GM21515 (cell line): ENCODE results near the gene MYCBP2.
"Not testable (repeated sequence)": the region's sequence is repeated elsewhere in the genome, so short reads cannot be mapped to it uniquely, and the experiment has no call there.

Experiments used
- ATAC-seq: cut with Tn5 transposase; IDR thresholded peaks from one replicate; pipeline ENCODE4 v1.9.1; 2021; ENCODE audit not compliant: unreplicated experiment

MYCBP2 gene, protein sequence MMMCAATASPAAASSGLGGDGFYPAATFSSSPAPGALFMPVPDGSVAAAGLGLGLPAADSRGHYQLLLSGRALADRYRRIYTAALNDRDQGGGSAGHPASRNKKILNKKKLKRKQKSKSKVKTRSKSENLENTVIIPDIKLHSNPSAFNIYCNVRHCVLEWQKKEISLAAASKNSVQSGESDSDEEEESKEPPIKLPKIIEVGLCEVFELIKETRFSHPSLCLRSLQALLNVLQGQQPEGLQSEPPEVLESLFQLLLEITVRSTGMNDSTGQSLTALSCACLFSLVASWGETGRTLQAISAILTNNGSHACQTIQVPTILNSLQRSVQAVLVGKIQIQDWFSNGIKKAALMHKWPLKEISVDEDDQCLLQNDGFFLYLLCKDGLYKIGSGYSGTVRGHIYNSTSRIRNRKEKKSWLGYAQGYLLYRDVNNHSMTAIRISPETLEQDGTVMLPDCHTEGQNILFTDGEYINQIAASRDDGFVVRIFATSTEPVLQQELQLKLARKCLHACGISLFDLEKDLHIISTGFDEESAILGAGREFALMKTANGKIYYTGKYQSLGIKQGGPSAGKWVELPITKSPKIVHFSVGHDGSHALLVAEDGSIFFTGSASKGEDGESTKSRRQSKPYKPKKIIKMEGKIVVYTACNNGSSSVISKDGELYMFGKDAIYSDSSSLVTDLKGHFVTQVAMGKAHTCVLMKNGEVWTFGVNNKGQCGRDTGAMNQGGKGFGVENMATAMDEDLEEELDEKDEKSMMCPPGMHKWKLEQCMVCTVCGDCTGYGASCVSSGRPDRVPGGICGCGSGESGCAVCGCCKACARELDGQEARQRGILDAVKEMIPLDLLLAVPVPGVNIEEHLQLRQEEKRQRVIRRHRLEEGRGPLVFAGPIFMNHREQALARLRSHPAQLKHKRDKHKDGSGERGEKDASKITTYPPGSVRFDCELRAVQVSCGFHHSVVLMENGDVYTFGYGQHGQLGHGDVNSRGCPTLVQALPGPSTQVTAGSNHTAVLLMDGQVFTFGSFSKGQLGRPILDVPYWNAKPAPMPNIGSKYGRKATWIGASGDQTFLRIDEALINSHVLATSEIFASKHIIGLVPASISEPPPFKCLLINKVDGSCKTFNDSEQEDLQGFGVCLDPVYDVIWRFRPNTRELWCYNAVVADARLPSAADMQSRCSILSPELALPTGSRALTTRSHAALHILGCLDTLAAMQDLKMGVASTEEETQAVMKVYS (N-terminal part only)

DNA sequence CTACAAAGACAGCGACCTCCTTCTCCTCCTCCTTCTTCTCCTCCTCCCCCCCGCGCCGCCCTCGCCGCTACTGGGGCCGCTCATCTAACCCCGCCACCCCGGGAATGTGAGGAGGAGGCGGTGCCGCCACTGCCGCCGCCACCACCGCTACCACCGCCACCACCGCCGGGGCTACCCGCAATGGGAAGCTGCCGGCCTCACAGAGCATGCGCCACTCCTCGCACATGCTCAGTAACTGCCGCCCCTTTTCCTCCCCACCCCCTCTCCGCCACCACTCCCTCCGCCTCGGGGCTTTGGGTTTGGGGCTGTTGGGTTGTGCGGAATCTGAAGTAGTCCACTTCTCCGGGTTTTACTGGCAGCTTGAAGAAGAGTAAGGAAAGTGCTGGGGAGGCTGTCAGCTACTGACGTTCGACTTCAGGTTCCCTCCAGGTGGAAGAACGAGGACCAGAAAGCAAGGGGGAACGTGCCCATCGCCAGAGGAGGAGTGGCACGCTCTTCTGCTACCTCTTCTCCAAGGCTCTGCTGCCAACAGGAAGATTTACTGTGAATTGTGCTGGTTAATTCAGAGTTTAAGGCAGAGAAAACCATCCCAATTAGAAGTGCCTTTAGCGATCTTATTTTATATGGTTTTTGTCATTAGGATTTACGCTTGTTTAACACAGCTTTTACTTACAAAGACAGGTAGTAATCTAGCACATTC is at the start of gene MYCBP2:
TSS of gene MYCBP2 (minus strand) at position 190 of the 700 bp plus-strand sequence. CDS start 319 bp downstream, outside the sequence.
- peak; percentile 55 for ATAC-seq

DNA sequence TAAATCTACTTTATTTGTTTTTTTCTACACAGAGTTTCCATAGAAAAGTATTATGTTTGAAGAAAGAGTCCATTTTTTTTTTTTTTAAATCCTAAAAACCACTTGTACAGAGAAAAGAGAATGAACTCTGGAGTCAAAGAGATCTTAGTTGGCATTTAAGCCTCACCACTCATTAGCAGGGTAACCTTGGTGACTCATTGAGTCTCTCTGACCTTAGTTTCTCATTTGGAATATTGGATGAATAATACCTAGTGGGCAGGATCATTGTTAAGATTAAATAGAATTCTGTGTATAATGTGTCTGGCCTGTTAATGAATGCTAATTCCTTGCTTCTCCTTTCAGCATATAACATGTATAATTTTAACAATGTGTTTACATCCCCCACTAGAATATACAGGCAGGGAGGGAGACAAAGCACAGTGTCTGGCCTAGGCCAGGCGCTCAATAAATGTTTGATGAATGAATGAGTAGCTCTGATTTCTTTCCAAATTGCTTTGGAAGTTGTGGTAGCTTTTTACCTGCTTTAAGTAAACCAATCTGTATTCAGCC is 48.7 kb upstream of the MYCBP2 start:
- no peak for ATAC-seq

DNA sequence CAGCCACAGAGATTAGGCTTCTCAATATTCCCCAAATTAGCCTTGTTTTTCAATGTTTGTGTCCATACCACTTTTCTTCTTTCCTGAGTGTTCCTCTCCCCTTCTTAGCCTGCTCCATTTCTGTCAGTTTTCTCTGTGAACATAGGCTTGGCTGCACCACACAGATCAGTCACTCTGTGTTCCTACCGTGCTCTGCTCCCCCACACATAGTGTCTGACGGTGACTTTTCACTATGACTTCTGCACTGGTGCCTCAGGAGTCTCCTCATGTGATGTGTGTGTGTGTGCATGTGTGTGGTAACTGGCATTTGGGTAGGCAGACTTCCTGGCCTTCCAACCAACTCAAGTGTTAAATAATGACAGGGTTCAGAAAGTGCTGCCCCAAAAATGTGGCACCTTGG is 47.9 kb upstream of the MYCBP2 start:
- ATAC-seq: no peak

DNA sequence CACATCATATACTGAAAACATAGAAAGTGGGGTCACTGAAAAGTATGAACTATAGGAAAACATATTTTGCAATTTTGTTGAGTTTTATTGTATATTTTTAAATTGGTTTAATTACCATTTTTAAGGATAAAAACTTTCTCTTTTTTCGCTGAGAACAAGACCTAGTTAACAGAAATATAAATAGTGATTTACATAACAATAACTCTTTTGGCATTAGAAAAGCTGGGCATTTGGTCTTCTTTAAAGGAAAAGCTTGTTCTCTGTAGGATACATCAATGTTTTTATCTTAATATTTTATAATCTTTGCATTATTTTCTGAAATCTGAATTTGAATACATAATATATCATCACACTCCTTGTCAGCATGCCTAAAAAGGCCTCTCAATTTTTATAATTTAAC is 47.4 kb upstream of the MYCBP2 start:
- ATAC-seq: no peak

DNA sequence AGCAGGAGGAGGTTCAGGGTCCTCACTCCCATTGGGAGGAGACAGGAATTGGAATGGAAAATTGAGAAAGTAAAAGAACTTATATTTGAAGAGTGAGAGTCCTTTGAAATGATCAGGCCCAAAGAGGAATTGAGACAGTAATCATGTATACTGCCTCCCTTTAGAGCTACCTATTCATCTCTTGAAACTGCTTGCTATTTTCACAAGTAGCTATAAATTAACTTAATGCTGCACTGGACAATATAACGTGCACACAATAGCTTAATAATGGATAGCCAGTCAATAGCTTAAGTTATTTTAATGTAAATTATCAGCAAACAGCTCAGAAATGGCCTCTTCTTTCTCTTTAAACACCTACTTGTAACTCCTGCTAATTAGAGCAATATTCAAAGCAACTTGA is 46.6 kb upstream of the MYCBP2 start:
- ATAC-seq: no peak

DNA sequence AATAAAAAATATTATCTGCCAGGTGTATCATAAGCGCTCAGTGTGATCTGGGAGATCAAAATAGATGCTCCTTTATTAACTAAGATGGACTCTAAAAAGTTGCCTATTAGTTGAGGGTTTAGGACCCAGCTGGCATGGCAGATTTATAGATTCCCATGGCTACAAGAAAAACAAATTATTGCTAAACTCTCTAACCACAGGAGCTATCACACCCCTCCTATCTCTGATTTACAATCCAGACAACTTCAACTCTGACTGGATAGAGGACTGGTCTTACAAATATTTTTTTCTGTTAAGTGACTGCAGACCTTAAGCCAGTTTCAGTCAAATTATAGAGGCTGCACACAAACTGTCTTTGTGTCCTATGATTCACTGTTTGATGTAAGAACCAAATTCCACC is 45.4 kb upstream of the MYCBP2 start:
- no peak for ATAC-seq

DNA sequence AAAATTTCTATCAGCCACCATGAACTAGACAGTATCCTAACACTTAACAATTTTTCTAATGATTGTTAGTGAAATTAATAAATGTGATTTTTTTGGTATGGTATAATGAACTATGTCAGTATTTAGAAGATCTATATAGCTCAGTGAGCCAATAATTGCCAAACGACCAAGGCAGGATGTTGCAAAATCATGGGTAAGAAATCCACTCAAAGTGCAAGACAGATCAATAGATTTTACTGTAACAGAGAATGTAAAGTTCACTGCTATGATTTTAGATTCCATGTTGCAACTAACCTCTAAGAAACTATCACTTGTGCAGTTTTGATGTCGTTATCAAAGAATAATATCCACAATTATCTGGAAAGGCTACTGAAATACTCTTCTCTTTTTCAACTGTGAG is 44.0 kb upstream of the MYCBP2 start:
- no peak for ATAC-seq

DNA sequence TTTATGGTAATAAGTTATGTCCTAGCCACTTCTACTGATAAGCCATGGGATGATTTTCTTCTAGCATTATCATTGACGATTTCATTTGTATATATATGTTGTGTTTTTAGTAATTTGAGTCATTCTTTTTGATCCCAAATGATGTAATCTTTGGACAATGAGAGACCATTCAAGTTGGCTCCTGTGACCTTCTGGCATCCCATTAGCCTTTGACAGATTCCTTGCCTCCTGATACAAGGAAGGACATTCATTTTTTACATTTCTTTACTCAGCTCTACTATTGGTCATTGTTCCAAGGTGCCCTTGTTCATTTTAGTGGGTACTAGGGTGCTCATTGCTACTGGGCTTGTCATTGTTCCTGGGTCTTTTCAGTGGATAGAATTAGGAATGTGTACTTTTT is 35.3 kb upstream of the MYCBP2 start:
- no peak for ATAC-seq

DNA sequence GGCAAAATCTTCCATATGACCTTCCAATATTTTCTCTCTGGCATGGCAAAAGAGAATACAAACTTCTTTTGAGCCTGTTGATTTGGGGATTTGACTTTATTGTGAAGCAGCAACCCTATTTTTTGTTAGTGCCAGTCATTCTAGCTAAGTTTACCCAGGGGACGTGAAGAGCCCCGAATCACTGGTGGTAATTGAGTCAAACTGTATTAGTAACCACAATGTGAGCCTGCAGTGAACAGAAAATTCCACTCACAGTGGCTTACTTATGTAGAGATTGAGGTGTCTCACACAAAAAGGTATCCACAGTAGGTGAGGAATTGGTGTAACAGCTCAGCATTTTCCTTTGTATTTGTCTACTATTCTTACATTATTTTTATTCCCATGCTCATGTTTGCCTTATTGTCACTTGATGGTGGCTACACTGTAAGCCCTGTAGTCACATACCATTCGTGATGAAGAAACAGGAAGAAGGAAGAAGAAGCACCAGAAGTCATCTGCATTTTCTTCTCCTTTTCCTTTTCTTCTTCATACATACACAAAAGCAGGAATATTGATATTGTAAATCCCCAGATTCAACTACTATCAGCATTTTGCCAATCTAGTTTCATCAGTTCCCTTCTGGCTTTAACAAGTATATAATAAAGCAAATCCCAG is 33.3 kb upstream of the MYCBP2 start:
- no peak for ATAC-seq

DNA sequence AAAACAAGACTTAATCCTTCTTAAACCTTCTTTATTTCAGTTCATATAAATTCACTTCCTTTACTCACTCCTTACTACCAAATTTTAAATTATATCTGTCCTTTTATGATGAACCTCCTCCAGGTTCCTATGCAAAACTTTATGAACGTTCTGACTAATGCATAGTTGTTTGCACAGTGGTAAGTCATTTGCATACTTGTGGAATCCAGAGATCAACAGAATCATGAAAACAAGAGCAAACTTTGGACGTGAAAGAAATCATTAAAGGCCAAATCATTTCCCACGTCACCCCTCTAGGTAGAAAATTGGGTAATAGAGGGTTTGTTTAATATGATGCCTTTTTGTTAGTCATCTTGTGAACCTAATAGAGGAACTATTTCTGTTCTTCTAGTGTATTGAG is 32.3 kb upstream of the MYCBP2 start:
- no peak for ATAC-seq

DNA sequence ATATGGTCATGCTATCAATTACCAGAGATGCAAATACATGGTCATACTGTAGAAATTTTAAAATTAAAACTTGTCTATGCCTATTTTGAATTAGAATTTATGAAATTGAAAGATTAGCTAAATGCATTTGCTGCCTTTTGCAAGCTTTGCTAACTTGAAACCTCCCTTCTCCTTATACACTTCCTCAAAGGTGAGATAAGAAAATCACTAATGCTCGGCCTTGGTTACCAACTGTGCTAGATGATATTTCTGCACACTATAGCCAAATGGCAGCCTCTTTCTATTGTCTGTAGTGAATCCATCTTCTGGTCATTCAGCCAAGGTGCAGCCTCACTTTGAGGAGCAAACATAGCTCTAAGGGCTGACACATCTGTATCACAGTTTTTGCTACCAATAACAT is 31.1 kb upstream of the MYCBP2 start:
- no peak for ATAC-seq

DNA sequence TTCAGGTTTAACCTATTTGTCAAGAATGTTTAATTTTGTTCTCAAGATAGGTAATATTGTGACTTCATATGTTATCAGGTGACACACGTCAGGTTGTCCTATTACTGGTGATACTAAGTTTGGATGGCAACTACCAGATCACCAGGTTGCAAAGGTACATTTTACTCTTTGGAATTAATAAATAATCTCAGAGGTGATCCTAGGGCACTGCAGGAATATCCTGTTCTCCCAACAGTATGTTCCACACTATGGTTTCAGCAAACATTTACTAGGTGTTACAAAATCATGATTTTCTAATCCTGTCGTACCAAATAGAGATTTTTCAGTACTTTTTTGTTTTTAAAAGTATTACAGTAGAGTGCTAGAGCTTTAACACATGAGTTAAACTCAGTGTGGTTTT is 29.3 kb upstream of the MYCBP2 start:
- ATAC-seq: no peak

DNA sequence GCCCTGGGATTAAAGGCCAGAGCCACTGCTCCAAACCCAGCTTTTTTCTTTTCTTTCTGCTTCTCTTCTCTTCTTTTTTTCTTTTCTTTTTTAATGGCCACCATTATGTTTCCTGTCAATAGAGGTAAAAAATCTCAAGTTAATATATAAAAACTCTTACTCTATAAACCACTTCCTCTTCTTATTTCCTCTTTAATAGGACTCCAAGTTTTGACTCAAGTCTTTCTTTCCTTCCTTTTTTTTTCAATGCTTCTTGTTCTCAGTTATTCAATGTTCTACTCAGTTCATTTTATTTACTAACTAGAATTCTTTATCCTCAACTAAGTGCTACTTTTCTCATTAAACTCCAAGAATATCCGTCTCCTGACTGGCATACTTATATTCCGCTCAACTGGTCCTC is 27.1 kb upstream of the MYCBP2 start:
- no peak for ATAC-seq

DNA sequence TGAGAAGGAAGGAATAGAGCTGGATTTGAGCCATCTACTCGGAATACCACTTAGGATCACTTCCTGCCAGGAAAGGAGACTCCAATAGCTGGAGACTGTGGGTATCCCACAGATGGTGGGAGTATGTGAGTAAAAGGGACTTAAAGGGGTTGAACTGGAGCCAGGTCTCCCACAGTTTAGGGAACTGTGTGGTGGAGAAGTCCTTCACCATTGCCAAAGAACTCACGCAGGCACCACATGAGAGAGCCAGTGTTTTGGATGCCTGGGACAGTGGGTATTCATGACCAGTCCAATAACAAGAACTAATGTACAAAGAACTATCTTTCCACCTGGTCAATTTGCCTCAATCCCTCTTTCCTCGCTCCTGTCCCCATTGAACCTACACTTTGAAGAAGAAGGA is 24.4 kb upstream of the MYCBP2 start:
- no peak for ATAC-seq

DNA sequence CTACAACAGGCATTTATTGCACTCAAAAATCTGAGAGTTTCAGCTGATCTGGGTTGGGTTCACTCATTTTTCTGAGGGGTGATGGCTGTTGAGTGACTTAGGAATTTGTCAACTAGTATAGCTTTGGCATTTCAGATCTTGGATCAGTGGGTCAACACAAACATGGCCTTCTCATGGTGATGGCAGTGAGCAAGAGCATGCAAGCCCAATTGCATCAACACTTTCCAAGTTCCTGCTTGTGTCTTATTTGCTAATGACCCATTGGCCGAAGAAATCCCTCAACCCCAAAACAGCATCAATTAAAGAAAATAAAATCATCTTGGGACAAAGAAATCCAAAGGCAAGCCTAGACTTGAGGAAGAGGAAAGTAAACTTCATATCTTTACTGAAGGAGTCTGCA is 23.9 kb upstream of the MYCBP2 start:
- no peak for ATAC-seq

DNA sequence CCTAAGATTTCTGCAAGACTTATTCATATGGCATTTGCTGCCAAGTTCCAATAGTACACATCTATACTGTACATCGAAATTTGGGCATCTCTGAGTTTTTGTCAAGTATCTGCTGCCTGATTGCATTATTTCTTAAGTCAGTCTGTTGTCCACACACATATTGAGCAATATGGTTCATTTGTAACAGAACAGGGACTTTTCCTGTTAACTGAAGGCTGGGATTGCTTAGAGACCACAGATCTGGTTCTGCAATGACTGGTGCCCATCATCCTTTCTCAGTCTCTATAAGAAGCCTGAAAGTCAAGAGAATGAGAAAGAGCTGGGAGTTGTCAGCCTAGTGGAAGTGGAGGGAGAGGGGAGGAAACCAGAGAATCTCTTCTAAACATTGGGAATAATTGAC is 22.5 kb upstream of the MYCBP2 start:
- ATAC-seq: no peak

DNA sequence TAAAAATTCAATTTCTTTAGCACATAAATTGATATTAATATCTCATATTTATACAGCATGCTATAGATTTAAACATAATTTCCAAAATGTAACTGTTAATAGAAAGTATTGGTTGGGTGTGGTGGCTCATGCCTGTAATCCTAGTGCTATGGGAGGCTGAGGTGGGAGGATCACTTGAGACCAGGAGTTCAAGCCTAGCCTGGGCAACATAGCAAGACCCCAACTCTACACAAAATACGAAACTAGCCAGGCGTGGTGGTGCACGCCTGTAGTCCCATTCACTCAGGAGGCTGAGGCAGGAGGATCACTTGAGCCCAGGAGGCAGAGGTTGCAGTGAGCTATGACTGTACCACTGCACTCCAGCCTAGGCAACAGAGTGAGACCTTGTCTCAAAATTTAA is 20.5 kb upstream of the MYCBP2 start:
- not testable (repeated sequence) for ATAC-seq

DNA sequence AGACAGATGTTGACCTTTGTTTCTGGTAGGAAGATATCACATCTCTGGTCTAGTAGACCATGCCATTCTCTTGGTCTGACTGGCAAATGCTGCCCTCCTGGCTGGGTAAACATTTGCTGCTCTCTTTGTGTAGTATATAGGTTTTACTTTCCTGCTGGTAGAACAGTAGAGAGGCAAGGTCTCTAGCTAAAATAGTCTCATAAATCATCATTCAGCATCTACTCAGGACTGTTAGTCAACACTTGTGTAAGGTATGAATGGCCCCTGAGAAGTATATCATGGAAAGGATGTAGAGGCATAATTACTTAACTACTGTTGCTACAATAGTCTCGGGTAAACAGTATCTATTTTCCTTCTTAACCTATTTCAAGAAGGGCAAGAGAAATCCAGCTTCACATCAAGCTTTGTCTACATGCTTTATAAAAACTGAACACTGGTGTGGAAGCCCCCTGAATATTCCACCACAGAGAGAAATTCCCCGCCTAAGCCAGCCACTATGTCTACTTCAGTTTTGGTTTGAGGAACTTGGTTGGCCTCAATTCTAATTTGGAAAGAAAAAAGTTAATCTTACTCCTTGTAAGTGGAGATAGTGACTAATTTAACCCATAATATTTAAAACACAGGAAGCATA is 18.4 kb upstream of the MYCBP2 start:
- ATAC-seq: peak; percentile 44

DNA sequence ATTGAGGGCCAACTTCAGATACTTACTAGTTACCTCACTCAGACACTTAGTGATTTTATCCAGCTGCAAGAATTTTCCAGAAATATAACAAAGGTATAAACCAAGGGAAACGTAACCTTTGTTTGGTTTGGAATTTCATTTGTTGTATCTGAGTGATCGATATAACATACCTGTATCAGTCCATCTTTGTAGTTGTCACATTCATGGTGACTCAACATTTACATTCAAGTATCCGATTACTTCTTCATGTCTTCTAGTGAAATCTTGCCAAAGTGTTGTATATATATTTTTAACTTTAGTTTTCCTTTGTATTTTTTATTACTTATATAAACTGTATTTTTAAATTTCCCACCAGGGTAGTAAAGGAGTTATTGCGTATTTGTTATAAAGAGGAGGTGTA is 16.9 kb upstream of the MYCBP2 start:
- no peak for ATAC-seq

DNA sequence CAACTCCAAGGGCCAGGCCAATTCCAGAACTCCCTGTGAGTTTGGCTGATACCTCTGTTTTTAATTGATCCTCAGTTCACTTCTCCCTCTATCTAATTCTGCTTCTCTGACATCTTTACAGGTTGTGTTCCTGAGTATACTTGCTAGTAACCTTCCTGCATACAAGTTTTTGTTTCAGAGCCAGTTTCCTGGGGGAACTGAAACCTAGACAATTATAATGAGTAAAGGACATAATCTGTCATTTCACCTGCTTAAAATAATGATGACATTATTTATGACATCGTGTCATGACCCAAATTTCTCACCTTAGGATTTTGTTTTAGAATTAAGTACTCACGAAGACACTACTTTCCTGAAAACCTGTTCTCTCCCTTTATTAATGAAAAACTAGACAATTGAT is 12.5 kb upstream of the MYCBP2 start:
- peak; percentile 72 for ATAC-seq
